ENCODE results near the gene SLC6A17. TPM values are rescaled to one million over a fixed set of nuclear protein-coding genes. Genes with fewer than 3 reads are reported as not detected.

The SLC6A17 gene
- total RNA-seq, 1 donor from 2014 or later, result 3.6 TPM

- Mint-ChIP-seq H3K4me3 (ENCODE audit: unreplicated experiment) (no peak overlapping the region), H3K27me3 (ENCODE audit: low read depth, unreplicated experiment) (peaks cover 31% of the 10 kb centered on the region), H3K4me1 (ENCODE audit: low read depth, unreplicated experiment) (peaks cover 7% of the 10 kb centered on the region), H3K9me3 (ENCODE audit: unreplicated experiment) (peaks cover 7% of the 10 kb centered on the region), H3K36me3 (ENCODE audit: low read depth, unreplicated experiment) (peaks cover 2% of the 10 kb centered on the region), H3K27ac (ENCODE audit: unreplicated experiment) (peak overlapping the region; percentile 42)
- Histone ChIP-seq H3K9me3 (ENCODE audit: insufficient read depth, low read depth, low read length) (no peaks in the 10 kb centered on the region), H3K27me3 (ENCODE audit: insufficient read depth, low read length) (peaks cover 22% of the 10 kb centered on the region), H3K79me2 (ENCODE audit: insufficient read depth, low read length) (no peaks in the 10 kb centered on the region), H3K36me3 (ENCODE audit: insufficient read depth, low read length) (no peaks in the 10 kb centered on the region), H2AFZ (ENCODE audit: low read depth, low read length) (no peak overlapping the region), H3K9ac (ENCODE audit: low read length) (no peak overlapping the region), H3K4me1 (ENCODE audit: insufficient read depth, low read length) (no peaks in the 10 kb centered on the region), H3K27ac (ENCODE audit: low read depth, low read length) (no peak overlapping the region), H4K20me1 (ENCODE audit: insufficient read depth, low read length) (no peaks in the 10 kb centered on the region), H3K4me3 (ENCODE audit: insufficient read depth, low read depth, low read length) (no peak overlapping the region), H3K4me2 (ENCODE audit: low read length) (no peak overlapping the region)
- no peak for FAIRE-seq
- no peak for TF ChIP-seq EZH2 (IDR thresholded peaks at IDR 0.05; ENCODE audit: insufficient read depth, low read length)
- TF ChIP-seq, protein P1, sequence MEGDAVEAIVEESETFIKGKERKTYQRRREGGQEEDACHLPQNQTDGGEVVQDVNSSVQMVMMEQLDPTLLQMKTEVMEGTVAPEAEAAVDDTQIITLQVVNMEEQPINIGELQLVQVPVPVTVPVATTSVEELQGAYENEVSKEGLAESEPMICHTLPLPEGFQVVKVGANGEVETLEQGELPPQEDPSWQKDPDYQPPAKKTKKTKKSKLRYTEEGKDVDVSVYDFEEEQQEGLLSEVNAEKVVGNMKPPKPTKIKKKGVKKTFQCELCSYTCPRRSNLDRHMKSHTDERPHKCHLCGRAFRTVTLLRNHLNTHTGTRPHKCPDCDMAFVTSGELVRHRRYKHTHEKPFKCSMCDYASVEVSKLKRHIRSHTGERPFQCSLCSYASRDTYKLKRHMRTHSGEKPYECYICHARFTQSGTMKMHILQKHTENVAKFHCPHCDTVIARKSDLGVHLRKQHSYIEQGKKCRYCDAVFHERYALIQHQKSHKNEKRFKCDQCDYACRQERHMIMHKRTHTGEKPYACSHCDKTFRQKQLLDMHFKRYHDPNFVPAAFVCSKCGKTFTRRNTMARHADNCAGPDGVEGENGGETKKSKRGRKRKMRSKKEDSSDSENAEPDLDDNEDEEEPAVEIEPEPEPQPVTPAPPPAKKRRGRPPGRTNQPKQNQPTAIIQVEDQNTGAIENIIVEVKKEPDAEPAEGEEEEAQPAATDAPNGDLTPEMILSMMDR (IDR thresholded peaks at IDR 0.05; ENCODE audit: insufficient read depth, low read depth, low read length), result no peak
- DNase-seq (ENCODE audit: low read depth), result no peak
Observed at GRCh38 chr1:110118636-110119396, 31.5 kb upstream of the SLC6A17 start.

DNA sequence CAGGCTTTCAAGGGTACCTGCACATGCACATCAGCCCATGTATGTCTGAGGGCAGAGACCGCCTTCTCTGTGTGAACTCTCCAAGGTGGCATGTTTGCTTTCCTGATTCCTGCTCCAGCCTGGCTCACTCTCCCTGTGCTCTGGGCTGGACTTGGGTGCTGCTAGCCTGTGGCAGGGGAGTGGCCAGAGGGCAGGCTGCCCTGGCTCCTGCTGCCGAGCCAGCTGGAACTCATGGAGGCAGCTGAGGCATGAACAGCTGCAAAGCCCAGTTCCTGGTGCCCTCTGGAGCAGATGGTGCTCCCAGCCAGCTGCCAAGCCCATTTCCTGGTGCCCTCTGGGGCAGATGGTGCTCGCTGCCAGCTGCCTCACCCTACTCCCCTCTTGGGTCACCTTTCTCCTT is 30.5 kb upstream of the SLC6A17 start:
- Mint-ChIP-seq H3K27ac (ENCODE audit: unreplicated experiment) (no peak overlapping the region), H3K9me3 (ENCODE audit: unreplicated experiment) (peaks cover 11% of the 10 kb centered on the region), H3K4me1 (ENCODE audit: low read depth, unreplicated experiment) (peaks cover 7% of the 10 kb centered on the region), H3K4me3 (ENCODE audit: unreplicated experiment) (no peak overlapping the region), H3K27me3 (ENCODE audit: low read depth, unreplicated experiment) (peaks cover 25% of the 10 kb centered on the region), H3K36me3 (ENCODE audit: low read depth, unreplicated experiment) (peaks cover 2% of the 10 kb centered on the region)
- Histone ChIP-seq H3K9ac (ENCODE audit: low read length) (no peak overlapping the region), H3K27me3 (ENCODE audit: insufficient read depth, low read length) (peaks cover 15% of the 10 kb centered on the region), H3K27ac (ENCODE audit: low read depth, low read length) (no peak overlapping the region), H2AFZ (ENCODE audit: low read depth, low read length) (no peak overlapping the region), H3K79me2 (ENCODE audit: insufficient read depth, low read length) (no peaks in the 10 kb centered on the region), H3K9me3 (ENCODE audit: insufficient read depth, low read depth, low read length) (no peaks in the 10 kb centered on the region), H3K36me3 (ENCODE audit: insufficient read depth, low read length) (no peaks in the 10 kb centered on the region), H3K4me3 (ENCODE audit: insufficient read depth, low read depth, low read length) (no peak overlapping the region), H3K4me1 (ENCODE audit: insufficient read depth, low read length) (no peaks in the 10 kb centered on the region), H4K20me1 (ENCODE audit: insufficient read depth, low read length) (no peaks in the 10 kb centered on the region), H3K4me2 (ENCODE audit: low read length) (no peak overlapping the region)
- TF ChIP-seq EZH2 (IDR thresholded peaks at IDR 0.05; ENCODE audit: insufficient read depth, low read length), result no peak
- TF ChIP-seq, protein P1 (IDR thresholded peaks at IDR 0.05; ENCODE audit: insufficient read depth, low read depth, low read length), result no peak
- DNase-seq (ENCODE audit: low read depth) (no peak), FAIRE-seq (no peak)

GRCh38 chr1:110120960-110121561 is 29.2 kb upstream of the SLC6A17 start:
- Histone ChIP-seq H3K27ac (ENCODE audit: low read depth, low read length) (no peak overlapping the region), H4K20me1 (ENCODE audit: insufficient read depth, low read length) (no peaks in the 10 kb centered on the region), H3K4me2 (ENCODE audit: low read length) (no peak overlapping the region), H3K4me1 (ENCODE audit: insufficient read depth, low read length) (no peaks in the 10 kb centered on the region), H3K36me3 (ENCODE audit: insufficient read depth, low read length) (no peaks in the 10 kb centered on the region), H3K9me3 (ENCODE audit: insufficient read depth, low read depth, low read length) (no peaks in the 10 kb centered on the region), H3K27me3 (ENCODE audit: insufficient read depth, low read length) (peaks cover 5% of the 10 kb centered on the region), H3K4me3 (ENCODE audit: insufficient read depth, low read depth, low read length) (no peak overlapping the region), H3K79me2 (ENCODE audit: insufficient read depth, low read length) (no peaks in the 10 kb centered on the region), H2AFZ (ENCODE audit: low read depth, low read length) (no peak overlapping the region), H3K9ac (ENCODE audit: low read length) (no peak overlapping the region)
- H3K9me3 Mint-ChIP-seq (ENCODE audit: unreplicated experiment), result peaks cover 20% of the 10 kb centered on the region
- FAIRE-seq (no peak), DNase-seq (ENCODE audit: low read depth) (no peak)
- TF ChIP-seq, protein P1 (IDR thresholded peaks at IDR 0.05; ENCODE audit: insufficient read depth, low read depth, low read length), result no peak
- TF ChIP-seq EZH2 (IDR thresholded peaks at IDR 0.05; ENCODE audit: insufficient read depth, low read length), result no peak
- H3K27ac Mint-ChIP-seq (ENCODE audit: unreplicated experiment), result no peak overlapping the region
- no peak overlapping the region for H3K4me3 Mint-ChIP-seq (ENCODE audit: unreplicated experiment)
- peaks cover 2% of the 10 kb centered on the region for H3K36me3 Mint-ChIP-seq (ENCODE audit: low read depth, unreplicated experiment)
- H3K4me1 Mint-ChIP-seq (ENCODE audit: low read depth, unreplicated experiment), result peaks cover 7% of the 10 kb centered on the region
- peaks cover 17% of the 10 kb centered on the region for H3K27me3 Mint-ChIP-seq (ENCODE audit: low read depth, unreplicated experiment)

All from astrocyte (in vitro differentiated cells and primary cell).